Erythroblast (primary cell): ENCODE measurements around the gene FIS1.
"Not testable (repeated sequence)": the region's sequence is repeated elsewhere in the genome, so short reads cannot be mapped to it uniquely, and the experiment has no call there.

Experiments
- DNase-seq, 2 experiments: peaks; one replicate each; lab custom pipeline; 2025; lab: John Stamatoyannopoulos, UW
- GATA1 ChIP-seq: IDR thresholded peaks from 2 replicates; pipeline ENCODE4 v1.6.1; 2011; ENCODE audit warnings: low read depth, mild to moderate bottlenecking, control low read depth, low read length, moderate library complexity
- POLR2A ChIP-seq: IDR thresholded peaks from 2 replicates; pipeline ENCODE4 v1.6.1; 2011; ENCODE audit warnings: mild to moderate bottlenecking, low read length

FIS1 gene

GRCh38 chr7:101216001-101216859 is 28.7 kb downstream of the FIS1 start:
- TF ChIP-seq GATA1 = no peak
- TF ChIP-seq POLR2A = no peak
- DNase-seq = no peak

- DNase-seq = no peak
Measured at GRCh38 chr7:101212014-101212413, 32.9 kb downstream of the FIS1 start.

GRCh38 chr7:101211501-101211900 is 33.4 kb downstream of the FIS1 start:
- TF ChIP-seq GATA1 (no peak), POLR2A (no peak)
- no peak for DNase-seq

More at GRCh38 chr7:101212014-101212413, 32.9 kb downstream of the FIS1 start:
- no peak for TF ChIP-seq GATA1
- no peak for TF ChIP-seq POLR2A

GRCh38 chr7:101210143-101210542 is 34.7 kb downstream of the FIS1 start:
- TF ChIP-seq GATA1 (no peak), POLR2A (no peak)
- no peak for DNase-seq

GRCh38 chr7:101208794-101209193 is 36.1 kb downstream of the FIS1 start:
- no peak for DNase-seq
- no peak for TF ChIP-seq GATA1
- no peak for TF ChIP-seq POLR2A

- no peak for DNase-seq
- TF ChIP-seq GATA1 (no peak), POLR2A (no peak)
Measured at GRCh38 chr7:101207459-101207858, 37.4 kb downstream of the FIS1 start.

- DNase-seq = no peak
- no peak for TF ChIP-seq GATA1
- no peak for TF ChIP-seq POLR2A
Measured at GRCh38 chr7:101206665-101207042, 38.2 kb downstream of the FIS1 start.

- DNase-seq = no peak
- TF ChIP-seq GATA1 (no peak), POLR2A (no peak)
Measured at GRCh38 chr7:101205901-101206664, 38.8 kb downstream of the FIS1 start.

GRCh38 chr7:101203740-101204738 is 40.8 kb downstream of the FIS1 start:
- not testable (repeated sequence) for DNase-seq

- DNase-seq = no peak
- no peak for TF ChIP-seq GATA1
- TF ChIP-seq POLR2A = no peak
Measured at GRCh38 chr7:101202603-101202918, 42.3 kb downstream of the FIS1 start.

GRCh38 chr7:101201695-101202602 is 42.9 kb downstream of the FIS1 start:
- TF ChIP-seq GATA1 (no peak), POLR2A (no peak)
- DNase-seq = no peak

GRCh38 chr7:101200862-101201599 is 43.9 kb downstream of the FIS1 start, which contains the start of gene MOGAT3:
MOGAT3 (minus strand) TSS chr7:101201036; CDS start chr7:101200854, 182 bp downstream.
- TF ChIP-seq GATA1 (no peak), POLR2A (no peak)
- DNase-seq = no peak
